NCI-H2107 (cell line): ENCODE data around the gene SAXO2.
"Not testable (repeated sequence)": the region's sequence is repeated elsewhere in the genome, so short reads cannot be mapped to it uniquely, and the experiment has no call there.

Source experiments
- DNase-seq: peaks from one replicate; lab custom pipeline; 2025; lab: John Stamatoyannopoulos, UW

SAXO2 gene

DNA sequence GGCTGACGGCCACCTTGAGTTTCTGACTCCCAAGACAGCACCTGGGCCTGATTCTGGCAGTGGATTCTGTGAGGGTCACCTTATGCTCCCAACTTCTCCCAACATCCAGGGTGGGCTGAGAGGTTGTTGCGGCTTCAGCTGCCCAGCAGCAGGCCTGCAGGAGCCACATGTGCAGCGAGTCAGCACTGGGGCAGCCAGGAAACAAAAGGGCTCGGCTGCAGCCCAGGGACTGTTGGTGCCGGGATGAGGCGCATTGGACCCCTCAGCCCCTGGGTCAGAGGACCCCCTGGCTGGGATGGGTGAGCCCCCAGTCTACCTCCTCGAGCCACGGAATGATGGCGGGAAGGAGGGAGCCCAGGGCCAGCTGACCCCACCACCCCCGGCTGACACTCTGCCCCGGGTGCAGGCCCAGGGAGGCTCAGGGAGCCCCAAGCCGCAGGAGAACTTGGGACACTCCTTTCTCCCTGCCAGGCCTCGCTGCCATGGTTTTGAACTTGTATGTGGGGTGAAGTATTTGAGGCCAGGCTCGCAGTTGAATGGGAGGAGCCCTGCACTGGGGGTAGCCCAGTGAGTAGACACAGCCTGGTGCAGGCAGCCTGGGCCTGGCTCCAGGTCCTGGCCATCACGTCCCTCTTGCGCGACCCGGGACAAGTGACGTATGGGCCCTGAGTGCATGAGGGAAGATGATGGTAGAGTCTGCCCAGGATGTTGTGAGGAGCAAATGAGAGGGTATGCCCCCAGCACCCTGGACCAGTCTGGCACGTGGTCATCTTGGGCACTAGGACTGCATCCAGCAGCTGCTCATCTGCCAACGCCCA lies 51.5 kb downstream of the SAXO2 start:
- not testable (repeated sequence) for DNase-seq

DNA sequence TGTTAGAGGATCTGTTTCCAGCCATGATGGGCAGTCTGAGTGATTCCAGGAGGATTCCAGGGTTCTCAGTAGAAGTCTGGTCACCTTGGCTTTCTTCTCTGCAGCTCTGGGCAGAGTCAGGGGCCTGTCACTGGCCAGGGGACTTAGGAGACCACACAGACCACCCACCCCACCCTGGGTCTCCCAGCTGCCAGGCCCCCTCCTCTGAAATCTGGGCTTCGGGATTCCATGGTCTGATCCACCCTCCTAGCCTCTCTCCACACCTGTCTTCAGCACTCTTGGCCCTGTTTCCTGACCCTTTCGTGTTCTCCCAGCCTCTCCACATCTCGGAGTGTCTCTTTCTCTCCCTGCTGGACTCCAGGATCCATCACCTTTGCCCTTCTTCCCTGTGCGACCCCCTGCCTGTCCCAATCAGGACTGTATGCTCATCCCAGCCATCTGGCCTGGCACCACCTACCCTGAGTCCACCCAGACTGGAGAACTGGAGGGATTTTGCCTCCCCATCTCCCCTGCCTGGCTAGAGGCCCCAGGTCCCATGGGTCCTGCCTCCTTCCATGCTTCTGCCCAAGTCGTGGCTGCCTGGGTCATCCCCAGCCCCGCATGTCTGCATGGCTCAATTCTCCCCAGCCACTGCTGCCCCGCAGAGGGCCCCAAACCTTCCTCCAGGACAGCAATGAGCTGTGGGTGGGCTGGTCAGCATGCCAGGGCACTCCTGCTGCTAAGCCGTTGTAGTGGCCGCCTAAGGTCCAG lies 52.3 kb downstream of the SAXO2 start:
- DNase-seq: no peak

DNA sequence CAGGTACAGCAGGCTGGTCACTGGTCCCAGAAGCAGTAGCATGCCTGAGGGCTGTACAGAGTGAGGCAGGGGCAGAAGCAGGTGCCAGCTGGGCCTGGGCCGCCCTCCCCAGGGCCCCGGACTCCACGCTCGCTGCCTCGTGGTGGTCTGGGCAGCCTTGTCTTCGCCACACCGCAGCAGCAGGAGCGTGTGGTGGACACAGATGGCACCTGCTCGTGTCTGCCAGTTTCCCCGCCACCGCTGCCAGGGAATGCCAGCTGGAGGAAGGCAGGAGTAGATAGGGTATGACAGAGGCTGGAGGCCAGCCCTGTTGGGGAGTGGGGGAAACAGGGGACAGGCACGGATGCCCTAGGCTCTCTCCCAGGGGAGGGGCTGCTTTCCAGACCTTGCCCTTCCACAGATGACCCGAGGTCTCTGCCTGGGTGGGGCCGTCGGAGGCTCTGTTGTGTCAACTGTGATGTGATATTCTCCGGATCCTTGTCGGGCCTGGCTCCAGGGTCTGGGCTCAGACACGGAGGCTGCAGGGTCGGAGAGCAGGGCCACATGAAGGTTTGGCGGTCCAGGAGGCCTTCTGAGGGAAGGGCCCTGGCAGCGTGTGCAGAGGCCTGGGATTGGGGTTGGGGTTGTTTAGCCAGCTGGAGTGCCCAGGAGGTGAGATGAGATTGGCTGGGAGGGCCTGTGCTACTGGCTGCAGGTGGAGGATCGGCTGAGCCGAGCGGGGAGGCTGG lies 53.1 kb downstream of the SAXO2 start:
- DNase-seq: no peak

DNA sequence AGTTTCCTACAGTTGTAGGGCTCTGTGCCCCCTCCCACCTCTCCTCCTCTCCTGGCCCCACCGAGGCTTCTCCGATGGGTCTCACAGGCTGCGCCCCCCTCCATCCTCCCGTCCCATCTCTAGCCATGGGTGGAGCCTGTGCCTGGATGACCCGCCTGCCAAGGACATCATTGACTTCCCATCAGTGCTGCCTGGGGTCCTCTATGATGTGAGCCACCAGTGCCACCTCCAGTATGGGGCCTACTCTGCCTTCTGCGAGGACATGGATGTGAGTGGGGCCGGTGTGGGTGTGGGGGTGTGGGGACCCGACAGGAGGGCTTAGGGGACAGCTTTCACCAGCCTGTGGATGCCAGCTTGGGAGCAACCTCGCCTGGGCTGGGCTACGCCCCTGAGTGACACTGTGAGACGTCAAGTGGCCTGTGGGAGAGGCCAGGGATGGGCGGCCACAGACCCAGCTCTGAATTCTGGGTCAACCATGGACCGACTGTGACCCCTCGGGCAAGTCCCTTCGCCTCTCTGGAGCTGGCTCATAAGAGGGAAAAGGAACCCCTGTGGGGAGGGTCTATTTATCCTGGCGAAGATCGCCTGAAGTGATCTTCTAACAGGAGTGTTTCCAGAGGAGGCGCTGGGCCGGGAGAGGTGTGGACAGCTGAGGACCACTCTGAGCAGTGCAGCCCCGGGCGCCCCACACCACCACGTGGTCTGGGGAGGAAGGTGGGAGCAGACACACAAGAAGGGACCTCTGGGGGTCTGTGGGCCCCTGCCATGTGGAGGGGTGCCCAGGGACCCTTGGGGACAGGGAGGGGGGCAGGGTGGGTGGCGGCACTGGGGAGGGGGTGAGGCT lies 53.9 kb downstream of the SAXO2 start:
- DNase-seq: not testable (repeated sequence)

DNA sequence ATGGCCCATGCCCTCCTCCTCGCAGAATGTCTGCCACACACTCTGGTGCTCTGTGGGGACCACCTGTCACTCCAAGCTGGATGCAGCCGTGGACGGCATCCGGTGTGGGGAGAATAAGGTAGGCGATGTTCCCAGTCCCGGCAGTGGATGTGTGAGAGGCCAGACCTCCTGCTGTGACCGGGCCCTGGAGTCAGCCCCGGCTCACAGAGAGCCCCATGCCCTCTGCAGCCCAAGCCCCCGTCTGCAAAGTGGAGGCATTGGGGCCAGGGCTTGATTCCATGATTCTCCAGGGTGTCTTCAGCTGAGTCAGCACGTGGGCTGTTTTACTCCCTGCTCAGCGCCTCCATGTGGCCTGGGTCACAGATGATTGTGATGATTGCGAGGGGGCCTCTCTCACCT lies 54.5 kb downstream of the SAXO2 start:
- no peak for DNase-seq

DNA sequence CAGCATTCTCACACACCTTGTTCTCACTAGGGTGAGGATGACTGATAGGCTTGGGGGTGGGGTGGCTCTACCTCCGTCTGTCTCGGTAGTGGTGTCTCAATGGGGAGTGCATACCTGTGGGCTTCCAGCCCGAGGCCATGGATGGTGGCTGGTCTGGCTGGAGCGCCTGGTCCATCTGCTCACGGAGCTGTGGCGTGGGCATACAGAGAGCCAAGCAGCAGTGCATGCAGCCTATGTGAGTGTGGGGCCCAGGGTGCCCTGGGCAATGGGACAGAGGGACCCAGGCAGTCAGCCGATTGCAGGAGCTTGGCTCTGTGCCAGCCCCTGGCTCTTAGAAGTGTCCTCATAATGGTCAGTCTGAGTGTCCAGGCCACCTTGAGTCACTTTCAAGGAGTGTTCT lies 54.9 kb downstream of the SAXO2 start:
- not testable (repeated sequence) for DNase-seq

DNA sequence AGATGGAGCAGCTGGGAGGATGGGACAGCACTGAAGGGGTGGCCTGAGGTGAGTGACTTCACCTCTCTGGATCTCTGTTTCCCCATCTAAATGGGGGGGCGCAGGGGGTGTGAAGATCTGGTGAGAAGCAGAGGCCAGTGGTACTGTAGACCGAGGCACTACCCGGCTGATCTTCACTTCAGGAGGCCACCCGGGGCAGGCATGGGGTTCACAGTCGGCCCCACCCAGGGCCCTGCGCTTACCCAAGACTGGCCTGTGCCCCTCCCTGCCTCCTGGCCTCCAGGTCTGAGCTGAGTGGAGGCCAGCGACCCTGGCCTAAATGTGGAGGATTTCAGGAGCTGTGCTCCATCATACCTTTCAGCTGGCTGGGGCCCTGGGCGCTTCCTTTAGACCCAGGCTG lies 55.7 kb downstream of the SAXO2 start:
- not testable (repeated sequence) for DNase-seq

DNA sequence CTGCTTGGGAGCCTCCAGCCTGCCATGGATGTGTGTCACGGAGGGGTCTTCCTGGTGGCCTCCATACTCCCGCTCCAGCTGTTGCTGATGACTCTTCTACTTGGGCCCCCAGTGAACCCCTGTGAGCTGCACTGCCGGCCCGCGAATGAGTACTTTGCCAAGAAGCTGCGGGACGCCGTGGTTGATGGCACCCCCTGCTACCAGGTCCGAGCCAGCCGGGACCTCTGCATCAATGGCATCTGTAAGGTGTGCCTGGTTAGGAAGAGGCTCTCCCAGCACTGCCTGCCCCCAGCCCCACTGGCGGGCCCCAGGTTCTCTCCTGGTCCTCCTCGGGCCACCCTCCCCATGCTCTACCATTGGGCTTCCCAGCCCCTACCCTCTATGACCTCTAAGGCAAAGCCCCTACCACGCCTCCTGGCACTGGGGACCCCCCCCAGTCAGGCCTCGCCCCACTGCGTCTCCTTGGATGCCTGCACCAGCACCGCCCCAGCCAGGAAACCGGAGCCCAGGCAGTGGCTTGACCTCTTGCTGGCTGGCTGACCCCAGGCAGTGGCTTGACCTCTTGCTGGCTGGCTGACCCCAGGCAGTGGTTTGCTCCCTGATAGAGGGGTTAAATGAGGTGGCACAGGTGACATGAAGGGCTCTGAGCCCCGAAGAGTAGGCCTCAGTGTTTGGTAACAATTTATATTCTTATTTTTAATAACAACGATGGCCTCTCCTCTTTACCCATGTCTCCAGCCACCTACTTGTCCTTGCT lies 57.1 kb downstream of the SAXO2 start:
- DNase-seq: not testable (repeated sequence)

DNA sequence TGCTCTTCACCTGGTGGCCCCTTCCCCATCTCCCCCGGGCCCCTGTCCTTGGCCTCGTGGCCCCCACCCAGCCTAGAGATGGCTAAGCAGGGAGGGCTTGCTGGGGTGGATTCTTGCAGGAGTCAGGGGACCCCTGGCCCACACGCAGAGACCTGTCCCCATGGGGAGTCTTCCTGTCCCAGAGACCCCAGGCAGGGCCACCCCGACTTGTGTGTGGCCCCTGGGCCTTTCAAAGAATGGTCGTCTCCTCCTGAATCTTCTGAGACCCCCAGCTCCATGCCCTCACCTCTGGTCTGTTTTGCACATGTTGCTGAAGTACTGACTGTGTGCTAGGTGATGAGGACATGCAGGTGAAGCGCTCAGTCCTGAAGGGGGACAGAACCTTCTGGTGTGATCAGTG lies 58.2 kb downstream of the SAXO2 start:
- not testable (repeated sequence) for DNase-seq

DNA sequence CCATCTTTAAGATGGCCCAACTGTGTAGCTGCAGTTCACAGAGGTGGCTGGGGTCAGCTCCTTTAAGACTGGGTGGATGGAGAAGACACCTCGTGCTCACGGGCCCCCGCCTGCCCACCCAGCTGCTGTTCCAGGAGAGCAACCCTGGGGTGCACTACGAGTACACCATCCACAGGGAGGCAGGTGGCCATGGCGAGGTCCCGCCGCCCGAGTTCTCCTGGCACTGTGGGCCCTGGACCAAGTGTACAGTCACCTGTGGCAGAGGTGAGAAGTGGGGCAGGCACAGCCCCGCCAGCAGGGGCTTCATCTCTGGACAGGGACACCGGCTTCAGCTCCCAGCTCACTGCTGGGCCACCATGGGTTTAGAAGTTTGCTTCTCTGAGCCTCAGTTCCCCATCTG lies 59.9 kb downstream of the SAXO2 start:
- DNase-seq: not testable (repeated sequence)

DNA sequence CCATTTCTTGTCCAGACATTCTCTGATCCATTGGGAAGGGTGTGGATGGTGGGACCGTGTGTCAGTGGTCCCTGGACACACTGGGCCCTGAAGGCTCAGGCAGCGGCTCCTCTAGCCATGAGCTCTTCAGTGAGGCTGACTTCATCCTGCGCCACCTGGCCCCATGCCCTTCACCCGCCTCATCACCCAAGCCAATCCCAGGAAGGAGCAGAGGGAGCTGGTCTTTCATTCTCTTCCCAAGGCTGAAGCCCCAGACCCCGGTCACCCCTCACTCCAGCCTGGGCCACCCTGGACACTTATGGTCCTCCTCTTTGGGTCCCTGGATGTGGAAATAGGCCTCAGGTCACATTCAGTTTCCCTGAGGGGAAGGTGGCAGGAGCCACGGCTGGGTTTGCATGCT lies 62.2 kb downstream of the SAXO2 start:
- not testable (repeated sequence) for DNase-seq

DNA sequence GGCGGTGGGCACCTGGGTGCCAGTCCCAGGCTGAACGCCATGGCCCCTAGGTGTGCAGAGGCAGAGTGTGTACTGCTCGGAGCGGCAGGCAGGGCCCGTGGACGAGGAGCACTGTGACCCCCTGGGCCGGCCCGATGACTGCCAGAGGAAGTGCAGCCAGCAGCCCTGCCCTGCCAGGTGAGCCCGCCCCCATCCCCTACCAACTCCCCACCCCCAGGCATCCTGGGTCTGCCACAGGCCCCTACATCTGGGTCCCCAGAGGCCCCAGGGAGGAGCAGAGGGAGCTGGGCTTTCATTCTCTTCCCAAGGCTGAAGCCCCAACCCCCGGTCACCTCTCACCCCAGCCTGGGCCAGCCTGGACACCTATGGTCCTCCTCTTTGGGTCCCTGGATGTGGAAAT lies 63.0 kb downstream of the SAXO2 start:
- DNase-seq: not testable (repeated sequence)

DNA sequence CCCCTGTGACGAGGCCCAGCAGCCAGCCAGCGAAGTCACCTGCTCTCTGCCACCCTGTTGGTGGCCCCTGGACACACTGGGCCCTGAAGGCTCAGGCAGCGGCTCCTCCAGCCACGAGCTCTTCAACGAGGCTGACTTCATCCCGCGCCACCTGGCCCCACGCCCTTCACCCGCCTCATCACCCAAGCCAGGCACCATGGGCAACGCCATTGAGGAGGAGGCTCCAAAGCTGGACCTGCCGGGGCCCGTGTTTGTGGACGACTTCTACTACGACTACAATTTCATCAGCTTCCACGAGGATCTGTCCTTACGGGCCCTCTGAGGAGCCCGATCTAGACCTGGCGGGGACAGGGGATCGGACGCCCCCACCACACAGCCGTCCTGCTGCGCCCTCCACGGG lies 64.3 kb downstream of the SAXO2 start:
- DNase-seq: not testable (repeated sequence)

DNA sequence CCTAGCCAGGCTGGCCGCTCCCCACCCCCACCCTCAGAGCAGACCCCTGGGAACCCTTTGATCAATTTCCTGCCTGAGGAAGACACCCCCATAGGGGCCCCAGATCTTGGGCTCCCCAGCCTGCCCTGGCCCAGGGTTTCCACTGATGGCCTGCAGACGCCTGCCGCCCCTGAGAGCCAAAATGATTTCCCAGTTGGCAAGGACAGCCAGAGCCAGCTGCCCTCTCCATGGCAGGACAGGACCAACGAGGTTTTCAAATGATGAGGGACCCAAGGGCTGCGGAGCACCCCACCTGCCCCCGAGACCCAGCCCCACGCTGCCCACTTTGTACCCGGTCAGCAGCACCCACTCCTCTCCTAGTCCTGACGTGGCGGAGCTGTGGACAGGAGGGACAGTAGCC lies 64.8 kb downstream of the SAXO2 start:
- not testable (repeated sequence) for DNase-seq

DNA sequence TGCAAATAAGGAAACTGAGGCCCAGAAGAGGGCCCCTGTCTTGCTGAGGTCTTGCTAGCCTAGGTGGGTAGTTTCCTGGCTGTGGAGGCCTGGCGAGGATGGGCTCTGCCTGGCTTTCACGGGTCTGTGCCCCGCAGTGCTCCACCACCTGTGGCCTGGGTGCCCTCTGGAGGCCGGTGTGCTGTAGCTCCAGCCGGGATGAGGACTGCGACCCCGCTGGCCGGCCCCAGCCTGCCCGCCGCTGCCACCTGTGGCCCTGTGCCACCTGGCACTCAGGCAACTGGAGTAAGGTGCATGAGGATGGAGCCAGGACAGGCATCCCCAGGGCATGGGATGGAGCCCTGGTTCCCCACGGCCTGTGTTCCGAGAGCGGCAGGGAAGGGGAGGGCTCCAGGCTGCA lies 66.4 kb downstream of the SAXO2 start:
- not testable (repeated sequence) for DNase-seq

DNA sequence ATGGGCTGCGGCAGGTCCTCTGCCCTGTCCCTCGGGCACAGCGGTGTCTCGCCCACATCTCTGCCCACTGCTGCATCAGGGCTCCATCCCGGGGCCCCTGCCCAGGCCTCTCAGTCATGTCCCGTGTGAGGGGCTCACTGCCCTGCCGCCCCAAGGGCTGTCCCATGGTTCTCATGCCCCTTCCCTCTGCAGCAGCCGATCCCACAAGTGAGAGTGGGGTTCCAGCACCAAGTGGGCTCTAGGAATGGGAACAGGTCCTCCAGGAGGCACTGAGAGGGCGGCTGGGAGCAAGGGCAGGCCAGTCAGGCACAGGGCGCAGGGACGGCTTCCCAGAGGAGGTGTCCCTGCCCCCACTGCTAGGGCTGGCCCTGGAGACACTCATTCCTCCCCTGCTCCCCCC lies 68.3 kb downstream of the SAXO2 start:
- not testable (repeated sequence) for DNase-seq

DNA sequence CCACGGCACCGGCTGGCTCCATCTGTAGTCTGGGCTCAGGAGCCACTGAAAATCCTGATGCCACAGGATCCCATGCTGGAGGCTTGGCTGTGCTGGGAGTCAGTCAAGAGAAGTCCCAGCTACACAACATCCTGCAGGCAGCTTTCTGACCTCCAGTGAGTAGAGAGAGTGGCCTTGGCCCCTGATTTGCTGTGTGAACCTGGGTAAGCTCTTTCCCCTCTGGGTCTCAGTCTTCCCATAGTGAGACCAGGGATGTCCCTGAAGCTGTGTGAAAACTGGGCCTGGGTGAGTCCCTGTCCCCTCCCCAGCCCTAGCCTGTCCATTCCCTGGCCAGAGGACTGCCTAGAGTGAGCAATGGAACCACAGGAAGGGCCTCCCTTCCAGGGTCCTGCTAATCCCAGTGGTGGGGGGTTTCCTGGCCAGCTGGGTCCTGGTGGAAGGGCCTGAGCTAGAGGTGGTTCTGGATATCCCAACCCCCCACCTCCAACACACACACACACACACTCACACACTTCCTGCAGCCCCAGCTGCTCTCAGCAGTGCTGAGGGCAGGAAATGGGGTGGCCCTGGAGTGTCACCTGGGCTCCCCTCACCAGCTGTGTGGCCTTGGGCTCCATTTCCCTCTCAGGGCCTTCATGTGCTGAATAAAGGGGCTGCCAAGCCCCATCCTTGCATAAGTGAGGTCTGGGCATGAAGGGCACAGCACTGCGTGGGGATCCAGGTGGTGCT lies 69.1 kb downstream of the SAXO2 start:
- DNase-seq: not testable (repeated sequence)

DNA sequence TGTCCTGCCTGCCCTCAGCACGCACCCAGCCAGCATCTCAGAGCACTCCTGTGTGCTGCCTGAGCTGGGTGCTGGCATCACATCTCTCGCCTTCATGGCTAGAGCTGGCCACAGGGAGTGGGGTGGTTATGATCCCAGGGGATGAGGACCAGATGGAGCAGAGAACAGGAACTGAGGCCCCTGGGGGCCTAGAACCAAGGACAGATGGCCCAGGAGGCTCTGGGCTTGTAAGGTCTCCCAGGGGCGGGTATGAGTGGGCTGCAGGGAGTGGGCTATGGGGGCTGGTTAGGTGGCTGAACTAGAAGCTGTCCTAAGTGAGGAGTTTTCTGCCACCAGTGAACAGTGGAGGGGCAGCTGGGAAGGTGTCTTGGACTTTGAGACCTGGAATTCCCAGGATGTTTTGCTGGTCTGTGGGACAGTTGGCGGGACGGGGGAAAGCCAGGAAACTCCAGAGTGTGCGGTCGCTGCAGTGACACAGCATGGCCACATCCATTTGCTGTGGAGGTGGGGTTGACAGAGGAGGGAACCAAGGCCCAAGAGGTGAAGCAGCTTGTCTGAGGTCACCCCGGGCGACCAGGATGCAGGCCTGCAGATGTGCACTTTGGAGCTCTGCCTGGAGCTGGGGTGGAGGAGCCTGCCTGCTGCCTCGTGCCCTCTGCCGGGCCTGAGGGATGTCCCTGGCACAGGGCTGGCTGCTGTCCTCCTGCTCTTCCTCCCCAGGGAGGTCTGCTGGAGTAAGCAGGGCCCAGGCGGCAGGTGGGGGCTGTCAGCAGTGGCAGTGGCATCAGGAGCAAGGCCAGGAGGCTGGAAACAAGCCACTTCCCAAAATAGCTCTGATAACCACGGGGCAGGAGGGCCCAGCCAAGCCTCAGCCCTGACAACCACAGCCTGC lies 70.3 kb downstream of the SAXO2 start:
- DNase-seq: not testable (repeated sequence)
